Stimulated activated CD4-positive, alpha-beta T cell treated with anti-CD3 and anti-CD28 coated beads, TNF-alpha, amount 100 ng/mL, for 1 hour (primary cell): ENCODE measurements around the gene XAGE3.
"Not testable (repeated sequence)": the region's sequence is repeated elsewhere in the genome, so short reads cannot be mapped to it uniquely, and the experiment has no call there.

Source experiments
- DNase-seq, 3 donors: peaks; one replicate each; pipeline ENCODE4 v3.0.0-alpha.2; 2020; ENCODE audit warnings: low read depth in 3 of 3, low spot score in 1 of 3

The XAGE3 gene

GRCh38 chrX:52867610-52868348 is at the start of gene XAGE3:
Gene XAGE3 (minus strand): TSS chrX:52868083. CDS start chrX:52867133, 950 bp downstream.
- DNase-seq: no peak

GRCh38 chrX:52914704-52915103 is 46.8 kb upstream of the XAGE3 start:
- not testable (repeated sequence) for DNase-seq

GRCh38 chrX:52913681-52914080 is 45.8 kb upstream of the XAGE3 start:
- DNase-seq: not testable (repeated sequence)

GRCh38 chrX:52909313-52909969 is 41.6 kb upstream of the XAGE3 start:
- not testable (repeated sequence) for DNase-seq

- not testable (repeated sequence) for DNase-seq
Observed at GRCh38 chrX:52907900-52908299, 40.0 kb upstream of the XAGE3 start.

GRCh38 chrX:52907137-52907536 is 39.3 kb upstream of the XAGE3 start:
- DNase-seq: not testable (repeated sequence)

- DNase-seq: not testable (repeated sequence)
Observed at GRCh38 chrX:52906072-52906471, 38.2 kb upstream of the XAGE3 start.

- not testable (repeated sequence) for DNase-seq
Observed at GRCh38 chrX:52905531-52905930, 37.6 kb upstream of the XAGE3 start.

- DNase-seq: not testable (repeated sequence)
Observed at GRCh38 chrX:52896855-52897709, 29.2 kb upstream of the XAGE3 start, which contains the start of gene FAM156B. Gene FAM156B (plus strand): TSS chrX:52897330. CDS start chrX:52907226, 9,896 bp downstream.

GRCh38 chrX:52896438-52896837 is 28.6 kb upstream of the XAGE3 start:
- not testable (repeated sequence) for DNase-seq

GRCh38 chrX:52888090-52888489 is 20.2 kb upstream of the XAGE3 start:
- DNase-seq: not testable (repeated sequence)

- DNase-seq: not testable (repeated sequence)
Observed at GRCh38 chrX:52887459-52887858, 19.6 kb upstream of the XAGE3 start.

GRCh38 chrX:52876386-52876785 is 8.5 kb upstream of the XAGE3 start:
- DNase-seq: not testable (repeated sequence)

- DNase-seq: not testable (repeated sequence)
Observed at GRCh38 chrX:52875436-52875835, 7.6 kb upstream of the XAGE3 start.

GRCh38 chrX:52874661-52875060 is 6.8 kb upstream of the XAGE3 start:
- DNase-seq: no peak

- DNase-seq: not testable (repeated sequence)
Observed at GRCh38 chrX:52873825-52874224, 5.9 kb upstream of the XAGE3 start.

GRCh38 chrX:52870046-52870445 is 2.2 kb upstream of the XAGE3 start:
- no peak for DNase-seq

GRCh38 chrX:52865343-52865998 is 2.4 kb downstream of the XAGE3 start:
- no peak for DNase-seq

GRCh38 chrX:52856991-52857525 is 10.8 kb downstream of the XAGE3 start:
- DNase-seq: not testable (repeated sequence)

- no peak for DNase-seq
Observed at GRCh38 chrX:52852110-52852860, 15.6 kb downstream of the XAGE3 start.
